Measurements from ENCODE around the gene MZB1.
A peak's percentile ranks its signal among the peaks of the same experiment; 100 is the strongest.

- TF ChIP-seq CTCF (IDR thresholded peaks at IDR 0.05; ENCODE audit: control extremely low read depth in 1 of 3, insufficient read depth in 1 of 3, low read depth in 1 of 3, low read length in 3 of 3): no peak
- TF ChIP-seq RAD21 (IDR thresholded peaks at IDR 0.05 in 1 of 2, conservative IDR thresholded peaks at IDR 0.05 in 1 of 2; ENCODE audit: low read depth in 2 of 2, low read length in 2 of 2): no peak
- peak; percentile 86 for TF ChIP-seq ASH2L (IDR thresholded peaks at IDR 0.05; ENCODE audit: low read length)
- TF ChIP-seq POLR2A (IDR thresholded peaks at IDR 0.05; ENCODE audit: control extremely low read depth in 1 of 2, low read depth in 2 of 2, low read length in 2 of 2): peak in 1 of 2 experiments; percentile 74; a peak in 2 of 3 replicates
- peak; percentile 97 for TF ChIP-seq YY1 (IDR thresholded peaks at IDR 0.05; ENCODE audit: low read depth, low read length)
- TF ChIP-seq RFX5 (IDR thresholded peaks at IDR 0.05; ENCODE audit: borderline replicate concordance, low read depth, low read length): no peak
- no peak for TF ChIP-seq RNF2 (IDR thresholded peaks at IDR 0.05; ENCODE audit: borderline replicate concordance, low read depth, low read length, missing control alignments, poor library complexity, severe bottlenecking)
- no peak for TF ChIP-seq BRCA1 (IDR thresholded peaks at IDR 0.05; ENCODE audit: low read depth, low read length)
- peak; percentile 88 for TF ChIP-seq MAX (IDR thresholded peaks at IDR 0.05)
Measured at GRCh38 chr5:139403787-139404483, 14.2 kb upstream of the MZB1 start, which contains the start of gene SPATA24.
